PC-3 (cell line): ENCODE results near the gene TENM4. TPM values are rescaled to one million over a fixed set of nuclear protein-coding genes. Genes with fewer than 3 reads are reported as not detected.

Experiments
- ATAC-seq: fragments of 200-7000 bp; cut with Tn5 transposase; 2 replicates; pipeline ENCODE4 v1.9.1; 2020; ENCODE audit warnings: mild to moderate bottlenecking, moderate library complexity
- BruUV-seq: library from RNA; stranded (reverse); fragments of 400-500 nt; replicated peaks from 2 replicates; lab custom pipeline; 2021; lab: Mats Ljungman, UMichigan
- CTCF ChIA-PET: fragments of 300-600 bp; sonication (Branson Sonifier 250); formaldehyde crosslinking; loops from one replicate; lab custom pipeline; 2022; ENCODE audit warnings: antibody characterized with exemption; lab: Charles Lee
- POLR2A ChIA-PET: fragments of 300-600 bp; sonication (Branson Sonifier 250); formaldehyde crosslinking; loops from one replicate; lab custom pipeline; 2022; ENCODE audit warnings: antibody characterized with exemption; ENCODE audit not compliant: unreplicated experiment; lab: Charles Lee
- DNase-seq: peaks from one replicate; pipeline ENCODE4 v3.0.0-alpha.2; 2015
- H2AFZ ChIP-seq: fragments of 300-600 bp; sonication (generic); 2 replicates; pipeline ENCODE4 v1.6.0; 2016; ENCODE audit warnings: antibody characterized with exemption, low read length
- H3F3A ChIP-seq: fragments of 300-600 bp; sonication (generic); one replicate; pipeline ENCODE4 v1.6.0; 2017; ENCODE audit warnings: antibody characterized with exemption, low read length, control low read depth, mild to moderate bottlenecking; ENCODE audit not compliant: unreplicated experiment
- H3K27ac ChIP-seq: fragments of 300-600 bp; sonication (generic); 2 replicates; pipeline ENCODE4 v1.5.1; 2016; ENCODE audit warnings: mild to moderate bottlenecking, low read length
- H3K27me3 ChIP-seq: fragments of 300-600 bp; sonication (generic); 2 replicates; pipeline ENCODE4 v1.6.1; 2016; ENCODE audit warnings: low read length, mixed read lengths
- H3K36me3 ChIP-seq: fragments of 300-600 bp; sonication (generic); 2 replicates; pipeline ENCODE4 v1.6.1; 2016; ENCODE audit warnings: low read depth, mixed run types, low read length, mixed read lengths
- H3K4me1 ChIP-seq: fragments of 300-600 bp; sonication (generic); 2 replicates; pipeline ENCODE4 v1.5.1; 2016; ENCODE audit warnings: low read length; ENCODE audit not compliant: insufficient read depth
- H3K4me2 ChIP-seq: fragments of 300-600 bp; sonication (generic); 2 replicates; pipeline ENCODE4 v1.6.0; 2016; ENCODE audit warnings: low read length
- H3K4me3 ChIP-seq: fragments of 300-600 bp; sonication (generic); 2 replicates; pipeline ENCODE4 v1.5.1; 2016; ENCODE audit warnings: mild to moderate bottlenecking, low read length, mixed read lengths
- H3K79me2 ChIP-seq: fragments of 300-600 bp; sonication (generic); 2 replicates; pipeline ENCODE4 v1.6.1; 2017; ENCODE audit warnings: low read length, mixed read lengths
- H3K9ac ChIP-seq: fragments of 300-600 bp; sonication (generic); 2 replicates; pipeline ENCODE4 v1.6.0; 2016; ENCODE audit warnings: mild to moderate bottlenecking, low read length
- H3K9me2 ChIP-seq: fragments of 300-600 bp; sonication (generic); replicated peaks from 2 replicates; pipeline ENCODE4 v1.6.1; 2016; ENCODE audit warnings: mixed run types, low read length, mixed read lengths
- H3K9me3 ChIP-seq: fragments of 300-600 bp; sonication (generic); 2 replicates; pipeline ENCODE4 v1.6.1; 2016; ENCODE audit warnings: low read length, mixed read lengths
- H4K20me1 ChIP-seq: fragments of 300-600 bp; sonication (generic); 2 replicates; pipeline ENCODE4 v1.6.1; 2016; ENCODE audit warnings: low read length, mixed read lengths
- CTCF ChIP-seq: fragments of 300-600 bp; sonication (generic); conservative IDR thresholded peaks from 2 replicates; pipeline ENCODE4 v1.5.1; 2017; ENCODE audit warnings: antibody characterized with exemption, low read depth, mild to moderate bottlenecking, low read length
- EZH2 ChIP-seq: fragments of 300-600 bp; sonication (generic); IDR thresholded peaks from one replicate; pipeline ENCODE4 v1.6.1; 2017; ENCODE audit warnings: antibody characterized with exemption, mild to moderate bottlenecking, low read length; ENCODE audit not compliant: unreplicated experiment
- EZH2phosphoT487 ChIP-seq: fragments of 300-600 bp; sonication (generic); IDR thresholded peaks from 2 replicates; pipeline ENCODE4 v1.6.1; 2018; ENCODE audit warnings: mild to moderate bottlenecking, antibody characterized with exemption, low read length, borderline replicate concordance
- intact Hi-C: fragments of 100-400 bp; cut with micrococcal nuclease; formaldehyde crosslinking; loops from 2 replicates; pipeline ENCODE4 v1.9.0; 2023
- total RNA-seq: library from RNA; depleted of rRNA; stranded (reverse); fragments of >200 nt; gene quantifications from 2 replicates; pipeline ENCODE4 v1.2.3, GENCODE V29; 2014

TENM4 gene
- total RNA-seq, 1 experiment from 2014 or later, result 19.7 TPM

- no peak overlapping the region for H3K4me3 ChIP-seq
- DNase-seq (no peak), ATAC-seq (no peak)
- H4K20me1 ChIP-seq, result no peaks in the 10 kb centered on the region
- H3K9me3 ChIP-seq, result no peaks in the 10 kb centered on the region
- intact Hi-C loops, result no loop called here
- TF ChIP-seq EZH2phosphoT487, result no peak
- TF ChIP-seq CTCF, result no peak
- no peak for TF ChIP-seq EZH2
- H3K9me2 ChIP-seq, result no peaks in the 10 kb centered on the region
- H3K9ac ChIP-seq, result no peak overlapping the region
- H3K27me3 ChIP-seq, result no peaks in the 10 kb centered on the region
- ChIA-PET POLR2A (no interaction called here), CTCF (no interaction called here)
- no peak overlapping the region for H3K4me2 ChIP-seq
- H3F3A ChIP-seq, result no peaks in the 10 kb centered on the region
- no peak overlapping the region for H3K27ac ChIP-seq
- no peak overlapping the region for H2AFZ ChIP-seq
- no TSS peak for BruUV-seq
- H3K36me3 ChIP-seq, result no peaks in the 10 kb centered on the region
- H3K79me2 ChIP-seq, result no peaks in the 10 kb centered on the region
- H3K4me1 ChIP-seq, result no peaks in the 10 kb centered on the region
These were observed 449.1 kb downstream of the TENM4 start for GRCh38 chr11:78991681-78992080.

- BruUV-seq, result no TSS peak
- H3K4me1 ChIP-seq, result no peaks in the 10 kb centered on the region
- no peak overlapping the region for H3K4me2 ChIP-seq
- H3K4me3 ChIP-seq, result no peak overlapping the region
- no peak overlapping the region for H3K27ac ChIP-seq
- no peaks in the 10 kb centered on the region for H4K20me1 ChIP-seq
- DNase-seq, result no peak
- ChIA-PET CTCF (no interaction called here), POLR2A (no interaction called here)
- no peak for ATAC-seq
- no peak overlapping the region for H2AFZ ChIP-seq
- H3K9ac ChIP-seq, result no peak overlapping the region
- no peaks in the 10 kb centered on the region for H3K27me3 ChIP-seq
- TF ChIP-seq EZH2 (no peak), EZH2phosphoT487 (no peak)
- H3K36me3 ChIP-seq, result no peaks in the 10 kb centered on the region
- H3K9me2 ChIP-seq, result no peaks in the 10 kb centered on the region
- no peaks in the 10 kb centered on the region for H3F3A ChIP-seq
- no peaks in the 10 kb centered on the region for H3K9me3 ChIP-seq
- intact Hi-C loops, result no loop called here
- H3K79me2 ChIP-seq, result no peaks in the 10 kb centered on the region
These were observed 450.6 kb downstream of the TENM4 start for GRCh38 chr11:78990261-78990660.

- H4K20me1 ChIP-seq, result no peaks in the 10 kb centered on the region
- no peaks in the 10 kb centered on the region for H3K9me3 ChIP-seq
- H3F3A ChIP-seq, result no peaks in the 10 kb centered on the region
- H3K27ac ChIP-seq, result no peak overlapping the region
- no peaks in the 10 kb centered on the region for H3K9me2 ChIP-seq
- H3K79me2 ChIP-seq, result no peaks in the 10 kb centered on the region
- no peak overlapping the region for H3K4me2 ChIP-seq
- no TSS peak for BruUV-seq
- H3K4me3 ChIP-seq, result no peak overlapping the region
- intact Hi-C loops, result no loop called here
- no peak for TF ChIP-seq CTCF
- H3K27me3 ChIP-seq, result no peaks in the 10 kb centered on the region
- ChIA-PET POLR2A (no interaction called here), CTCF (no interaction called here)
- no peak overlapping the region for H3K9ac ChIP-seq
- H3K36me3 ChIP-seq, result no peaks in the 10 kb centered on the region
- no peaks in the 10 kb centered on the region for H3K4me1 ChIP-seq
- H2AFZ ChIP-seq, result no peak overlapping the region
- DNase-seq (no peak), ATAC-seq (no peak)
These were observed 453.1 kb downstream of the TENM4 start for GRCh38 chr11:78987748-78988147.
